H1 (cell line): Measurements from ENCODE around the gene PLLP. TPM values are rescaled to one million over a fixed set of nuclear protein-coding genes. Genes with fewer than 3 reads are reported as not detected.

ENCODE experiments used
- CTCF ChIA-PET: fragments of 300-600 bp; sonication (Branson Sonifier 250); formaldehyde crosslinking; loops from one replicate; lab custom pipeline; 2021; ENCODE audit not compliant: partially characterized antibody; lab: Charles Lee
- POLR2A ChIA-PET: fragments of 300-600 bp; sonication (Branson Sonifier 250); formaldehyde crosslinking; loops from one replicate; lab custom pipeline; 2021; ENCODE audit warnings: inconsistent platforms; ENCODE audit not compliant: partially characterized antibody; lab: Charles Lee
- DNase-seq, 2 experiments: peaks; one replicate each; pipeline versions ENCODE4 v3.0.0 to v3.0.0-alpha.2; 2010 to 2022; ENCODE audit warnings: low spot score in 2 of 2, low read depth in 1 of 2, mixed read lengths in 1 of 2
- FAIRE-seq: peaks from 2 replicates; lab custom pipeline; 2011; peaks lifted over from hg19 to GRCh38; lab: Jason Lieb, UNC
- H2AFZ ChIP-seq: 2 replicates; pipeline ENCODE4 v1.8.1; 2012; ENCODE audit warnings: low read length, inconsistent platforms
- H2AK5ac ChIP-seq: 2 replicates; pipeline ENCODE4 v1.6.1; 2013; ENCODE audit warnings: low read depth, low read length
- H2BK120ac ChIP-seq: replicated peaks from 2 replicates; pipeline ENCODE3; 2013; ENCODE audit warnings: low read depth, low read length, inconsistent platforms
- H2BK12ac ChIP-seq: 2 replicates; pipeline ENCODE4 v1.6.1; 2013; ENCODE audit warnings: low read depth, low read length
- H2BK15ac ChIP-seq: 2 replicates; pipeline ENCODE4 v1.6.1; 2013; ENCODE audit warnings: low read length
- H2BK20ac ChIP-seq: 2 replicates; pipeline ENCODE4 v1.6.1; 2013; ENCODE audit warnings: low read length
- H2BK5ac ChIP-seq: 2 replicates; pipeline ENCODE4 v1.6.1; 2013; ENCODE audit warnings: low read depth, low read length
- H3K14ac ChIP-seq: 2 replicates; pipeline ENCODE4 v1.6.1; 2013; ENCODE audit warnings: inconsistent platforms; ENCODE audit not compliant: insufficient read length
- H3K18ac ChIP-seq: 2 replicates; pipeline ENCODE4 v1.6.1; 2013; ENCODE audit warnings: low read length; ENCODE audit errors: extremely low read depth
- H3K23ac ChIP-seq: 2 replicates; pipeline ENCODE4 v1.6.1; 2013; ENCODE audit warnings: inconsistent platforms; ENCODE audit not compliant: insufficient read length
- H3K23me2 ChIP-seq: 2 replicates; pipeline ENCODE4 v1.6.1; 2013; ENCODE audit warnings: low read depth, low read length
- H3K27ac ChIP-seq: 2 replicates; pipeline ENCODE4 v1.6.1; 2011; ENCODE audit warnings: low read depth, low read length, inconsistent platforms
- H3K27me3 ChIP-seq, 4 experiments: replicated peaks in 1 of 4; 1 replicate in 1 of 4; 2 replicates in 3 of 4; pipeline versions ENCODE4 v1.6.1 to v1.8.1; 2011 to 2013; ENCODE audit warnings: low read length in 3 of 4, mild to moderate bottlenecking in 3 of 4, inconsistent platforms in 2 of 4, mixed read lengths in 2 of 4, moderate library complexity in 1 of 4; ENCODE audit not compliant: control insufficient read depth in 3 of 4, insufficient read depth in 3 of 4; ENCODE audit errors: extremely low read depth in 1 of 4
- H3K36me3 ChIP-seq, 4 experiments: 2 replicates each; pipeline versions ENCODE4 v1.6.1 to v1.8.1; 2011 to 2013; ENCODE audit warnings: mild to moderate bottlenecking in 4 of 4, low read length in 3 of 4, moderate library complexity in 2 of 4, control low read depth in 1 of 4, inconsistent platforms in 1 of 4; ENCODE audit not compliant: insufficient read depth in 4 of 4, control insufficient read depth in 2 of 4
- H3K4ac ChIP-seq: replicated peaks from 2 replicates; pipeline ENCODE3; 2013; ENCODE audit warnings: low read length, low read depth, mixed read lengths, inconsistent platforms; ENCODE audit not compliant: insufficient read length
- H3K4me1 ChIP-seq, 4 experiments: replicated peaks in 1 of 4; 1 replicate in 1 of 4; 2 replicates in 3 of 4; pipeline versions ENCODE4 v1.6.1 to v1.8.1; 2011 to 2013; ENCODE audit warnings: low read length in 3 of 4, inconsistent platforms in 2 of 4, mixed read lengths in 1 of 4; ENCODE audit not compliant: insufficient read depth in 4 of 4, control insufficient read depth in 3 of 4
- H3K4me2 ChIP-seq, 2 experiments: 2 replicates each; pipeline versions ENCODE4 v1.6.1 to v1.8.1; 2011 to 2013; ENCODE audit warnings: low read depth in 2 of 2, low read length in 2 of 2, control low read depth in 1 of 2, inconsistent platforms in 1 of 2, mild to moderate bottlenecking in 1 of 2; ENCODE audit not compliant: insufficient read depth in 1 of 2
- H3K4me3 ChIP-seq, 4 experiments: fragments of 200-600, 300-600 bp in 1 of 4; sonication (generic), shearing (Covaris generic), sonication (Bioruptor Twin) in 1 of 4; 2 replicates each; pipeline versions ENCODE4 v1.5.1 to v1.8.1; 2011 to 2016; ENCODE audit warnings: low read length in 4 of 4, low read depth in 3 of 4, control low read depth in 2 of 4, inconsistent platforms in 2 of 4, mild to moderate bottlenecking in 2 of 4, mixed read lengths in 1 of 4, moderate library complexity in 1 of 4; ENCODE audit not compliant: insufficient read depth in 2 of 4; ENCODE audit errors: extremely low read depth in 1 of 4
- H3K56ac ChIP-seq: replicated peaks from 2 replicates; pipeline ENCODE3; 2013; ENCODE audit warnings: low read depth, mild to moderate bottlenecking, mixed read lengths, low read length, inconsistent platforms; ENCODE audit not compliant: insufficient read length
- H3K79me1 ChIP-seq: 2 replicates; pipeline ENCODE4 v1.6.1; 2013; ENCODE audit warnings: low read depth, low read length, control low read depth
- H3K79me2 ChIP-seq, 2 experiments: 2 replicates each; pipeline versions ENCODE4 v1.6.1 to v1.8.1; 2012 to 2013; ENCODE audit warnings: low read length in 2 of 2, mild to moderate bottlenecking in 2 of 2, inconsistent platforms in 1 of 2; ENCODE audit not compliant: insufficient read depth in 2 of 2, control insufficient read depth in 1 of 2
- H3K9ac ChIP-seq, 4 experiments: replicated peaks in 1 of 4; 1 replicate in 1 of 4; 2 replicates in 3 of 4; pipeline versions ENCODE4 v1.6.1 to v1.8.1; 2011 to 2013; ENCODE audit warnings: low read depth in 3 of 4, low read length in 3 of 4, control low read depth in 2 of 4, mild to moderate bottlenecking in 2 of 4, moderate library complexity in 2 of 4, inconsistent platforms in 1 of 4; ENCODE audit errors: extremely low read depth in 1 of 4
- H3K9me3 ChIP-seq, 2 experiments: 2 replicates each; pipeline versions ENCODE4 v1.6.1 to v1.8.1; 2012 to 2013; ENCODE audit warnings: mild to moderate bottlenecking in 2 of 2, moderate library complexity in 2 of 2, control low read depth in 1 of 2, inconsistent platforms in 1 of 2, low read depth in 1 of 2, low read length in 1 of 2, mixed read lengths in 1 of 2; ENCODE audit not compliant: insufficient read depth in 2 of 2
- H4K20me1 ChIP-seq, 2 experiments: replicated peaks in 1 of 2; 2 replicates each; pipeline versions ENCODE3 to v1.8.1; 2011 to 2013; ENCODE audit warnings: inconsistent platforms in 2 of 2, low read length in 2 of 2, mild to moderate bottlenecking in 1 of 2; ENCODE audit not compliant: insufficient read depth in 2 of 2, control insufficient read depth in 1 of 2
- H4K5ac ChIP-seq: 2 replicates; pipeline ENCODE4 v1.6.1; 2013; ENCODE audit warnings: low read length, low read depth, mixed read lengths, inconsistent platforms; ENCODE audit not compliant: insufficient read length
- H4K8ac ChIP-seq: 2 replicates; pipeline ENCODE4 v1.8.0; 2013; ENCODE audit warnings: mild to moderate bottlenecking, moderate library complexity, low read length, inconsistent platforms; ENCODE audit not compliant: insufficient read depth; ENCODE audit errors: extremely low read depth
- H4K91ac ChIP-seq: replicated peaks from 2 replicates; pipeline ENCODE3; 2013; ENCODE audit warnings: low read length, mixed read lengths, inconsistent platforms; ENCODE audit not compliant: insufficient read length
- ASH2L ChIP-seq: fragments of 200-600, 300-600 bp; sonication (generic); IDR thresholded peaks from one replicate; pipeline ENCODE4 v1.7.1; 2017; ENCODE audit warnings: low read length
- ATF3 ChIP-seq: IDR thresholded peaks from 2 replicates; pipeline ENCODE4 v1.6.1; 2011; ENCODE audit warnings: low read depth, mild to moderate bottlenecking, low read length; ENCODE audit not compliant: insufficient read depth
- GABPA ChIP-seq: IDR thresholded peaks from 2 replicates; pipeline ENCODE4 v1.6.1; 2011; ENCODE audit warnings: mild to moderate bottlenecking, low read length, moderate library complexity, borderline replicate concordance; ENCODE audit not compliant: insufficient read depth
- KDM1A ChIP-seq: fragments of 200-600, 300-600 bp; sonication (generic); IDR thresholded peaks from 2 replicates; pipeline ENCODE4 v1.7.1; 2016; ENCODE audit warnings: mild to moderate bottlenecking, low read length, borderline replicate concordance
- NANOG ChIP-seq: IDR thresholded peaks from 2 replicates; pipeline ENCODE4 v1.6.1; 2011; ENCODE audit warnings: low read length, low read depth, mild to moderate bottlenecking, inconsistent platforms; ENCODE audit not compliant: insufficient read depth, poor library complexity, severe bottlenecking
- SIN3A ChIP-seq, 2 experiments: IDR thresholded peaks in 1 of 2; conservative IDR thresholded peaks in 1 of 2; 2 replicates each; pipeline ENCODE4 v1.6.1; 2011 to 2012; ENCODE audit warnings: low read length in 2 of 2, improper control_type of control experiment in 1 of 2, low read depth in 1 of 2, mild to moderate bottlenecking in 1 of 2
- SIRT6 ChIP-seq: IDR thresholded peaks from one replicate; pipeline ENCODE4 v1.7.1; 2012; ENCODE audit warnings: low read length, inconsistent platforms
- SUZ12 ChIP-seq: fragments of 200-600 bp; sonication (generic); IDR thresholded peaks from 2 replicates; pipeline ENCODE4 v1.6.1; 2012; ENCODE audit warnings: mild to moderate bottlenecking, inconsistent platforms, low read length, moderate library complexity, mixed read lengths
- TAF1 ChIP-seq: IDR thresholded peaks from 2 replicates; pipeline ENCODE4 v1.6.1; 2011; ENCODE audit warnings: mild to moderate bottlenecking, low read depth, low read length
- TBP ChIP-seq: IDR thresholded peaks from 2 replicates; pipeline ENCODE4 v1.6.1; 2011; ENCODE audit warnings: low read depth, low read length, improper control_type of control experiment
- ZNF274 ChIP-seq: IDR thresholded peaks from 2 replicates; pipeline ENCODE4 v1.7.0; 2012; ENCODE audit warnings: low read length, borderline replicate concordance; ENCODE audit errors: extremely low read depth
- WGBS, 2 experiments: shearing (Covaris generic) in 1 of 2; methylation state at CpG; one replicate each; pipeline versions ENCODE4 v1.1.6 to v1.1.7; 2013 to 2015; ENCODE audit warnings: low lambda C conversion rate in 2 of 2, mixed read lengths in 2 of 2, inconsistent platforms in 1 of 2, low coverage in 1 of 2, missing lambda C conversion rate in 1 of 2; ENCODE audit not compliant: insufficient replicate concordance in 2 of 2, insufficient coverage in 1 of 2, insufficient read length in 1 of 2; ENCODE audit errors: extremely low coverage in 1 of 2, missing lambda C conversion rate in 1 of 2; 5-methylcytosine and 5-hydroxymethylcytosine counted together
- polyA plus RNA-seq, 7 experiments: library from polyadenylated mRNA; depleted of rRNA in 3 of 7; stranded (reverse) in 5 of 7; unstranded in 2 of 7; fragments of >200 nt in 5 of 7; fragments of 200-250 nt in 2 of 7; gene quantifications; 1 replicate in 5 of 7; 2 replicates in 1 of 7; 4 replicates in 1 of 7; pipeline versions ENCODE4 v1.2.1 to v1.2.3, GENCODE V29; 2011 to 2013; ENCODE audit warnings: missing spikeins in 2 of 7, mixed read lengths in 2 of 7
- total RNA-seq: library from RNA; stranded (reverse); fragmentation: NEBNext Ultra II Directional; extraction: Animal tissue kit (Norgen Biotek cat#: 25700); gene quantifications from 2 replicates; pipeline ENCODE4 v1.2.1, GENCODE V29; 2021
- TF ChIP-seq, protein P1 (sequence below): IDR thresholded peaks from 2 replicates; pipeline ENCODE4 v1.6.1; 2012; ENCODE audit warnings: inconsistent platforms

Gene PLLP
- total and polyA plus RNA-seq, 2 of the 8 experiments (the other 6 are each of a cell fraction or from before 2014, with no cell fraction given), result 2.9 to 10.6 TPM

DNA sequence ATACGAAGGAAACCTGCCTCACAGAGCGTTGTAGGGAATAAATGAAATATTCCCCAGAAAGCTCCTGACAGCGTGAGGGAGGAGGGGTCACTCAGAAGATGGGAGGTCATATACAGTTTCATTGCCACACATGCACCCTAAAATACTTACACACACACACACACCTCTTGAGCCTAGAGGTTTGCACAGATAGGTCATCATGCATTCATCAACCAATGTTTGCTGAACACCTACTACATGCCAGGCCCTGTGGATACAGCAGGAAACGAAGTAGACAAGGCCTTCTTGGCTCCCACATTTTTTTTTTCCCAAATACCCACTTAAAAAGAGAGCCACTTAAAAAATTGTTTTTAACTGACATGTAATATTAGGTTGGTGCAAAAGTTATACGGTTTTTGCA is 907 bp upstream of the PLLP start:
- Histone ChIP-seq H2AFZ (no peak overlapping the region), H2BK15ac (no peak overlapping the region), H3K27me3 (peaks cover 9 to 28% (median 24%) of the 10 kb centered on the region in 4 experiments; a peak in 6 of 7 replicates), H2AK5ac (no peak overlapping the region), H4K8ac (no peak overlapping the region), H3K36me3 (no peaks in the 10 kb centered on the region; a peak in 1 of 8 replicates), H3K4me1 (peaks cover 0 to 8% (median 5%) of the 10 kb centered on the region in 4 experiments; a peak in 6 of 7 replicates), H3K56ac (no peak overlapping the region), H3K23me2 (peaks cover 6% of the 10 kb centered on the region), H3K79me1 (no peaks in the 10 kb centered on the region), H3K4me3 (peak overlapping the region; percentile 76 to 93 (median 80); a peak in 6 of 8 replicates), H2BK5ac (no peak overlapping the region), H3K27ac (no peak overlapping the region), H4K20me1 (no peaks in the 10 kb centered on the region), H3K79me2 (no peaks in the 10 kb centered on the region), H3K18ac (no peak overlapping the region), H4K91ac (no peak overlapping the region), H2BK12ac (no peak overlapping the region), H3K4ac (no peak overlapping the region), H3K4me2 (peak overlapping the region; percentile 65 to 98; a peak in 3 of 4 replicates), H4K5ac (no peak overlapping the region), H3K23ac (no peak overlapping the region), H2BK20ac (no peak overlapping the region), H3K14ac (no peak overlapping the region), H3K9me3 (no peaks in the 10 kb centered on the region), H2BK120ac (no peak overlapping the region), H3K9ac (no peak overlapping the region)
- 66% methylated on average over 5 of the region's 5 CpGs; no CpG with 5 or more reads in 1 of the 2 experiments for WGBS, 2 experiments
- no peak for TF ChIP-seq TAF1
- TF ChIP-seq NANOG, result no peak
- no peak for TF ChIP-seq SIRT6
- TF ChIP-seq ATF3, result no peak
- TF ChIP-seq ASH2L, result no peak
- no peak for TF ChIP-seq SIN3A (conservative IDR thresholded peaks at IDR 0.05 in 1 of 2, IDR thresholded peaks at IDR 0.05 in 1 of 2; ENCODE audit: low read depth in 1 of 2, low read length in 2 of 2)
- TF ChIP-seq SUZ12, result no peak
- TF ChIP-seq KDM1A, result no peak
- TF ChIP-seq, protein P1, sequence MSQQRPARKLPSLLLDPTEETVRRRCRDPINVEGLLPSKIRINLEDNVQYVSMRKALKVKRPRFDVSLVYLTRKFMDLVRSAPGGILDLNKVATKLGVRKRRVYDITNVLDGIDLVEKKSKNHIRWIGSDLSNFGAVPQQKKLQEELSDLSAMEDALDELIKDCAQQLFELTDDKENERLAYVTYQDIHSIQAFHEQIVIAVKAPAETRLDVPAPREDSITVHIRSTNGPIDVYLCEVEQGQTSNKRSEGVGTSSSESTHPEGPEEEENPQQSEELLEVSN, result no peak
- TF ChIP-seq TBP, result no peak
- no peak for TF ChIP-seq GABPA
- no peak for TF ChIP-seq ZNF274
- ChIA-PET POLR2A (interaction anchor here (1.1 kb wide), 1 partner anchor 99 kb away, joined by 3 read pairs; no protein-coding TSS in a partner anchor), CTCF (interaction anchor here (1.0 kb wide), 1 partner anchor 131 kb away, joined by 4 read pairs; no protein-coding TSS in a partner anchor)
- no peak for FAIRE-seq
- DNase-seq, result no peak
